Left colon (tissue), 2 donors: ENCODE data around the gene AQR. TPM values are rescaled to one million over a fixed set of nuclear protein-coding genes. Genes with fewer than 3 reads are reported as not detected.

Experiments
- ATAC-seq: fragments of 200-7000 bp; cut with Tn5 transposase; one replicate; pipeline ENCODE4 v1.9.1; 2020; ENCODE audit warnings: mild to moderate bottlenecking, moderate library complexity
- DNase-seq, 2 donors: peaks; one replicate each; pipeline ENCODE4 v3.0.0-alpha.2; 2020
- intact Hi-C, 2 donors: fragments of 100-400 bp; cut with DNase I in 1 of 2; cut with micrococcal nuclease in 1 of 2; formaldehyde crosslinking; loops; one replicate each; pipeline versions ENCODE4 v1.11.2 to v1.14.0; 2022; cut with DNase I, micrococcal nuclease
- long read RNA-seq: library from polyadenylated mRNA; unstranded; transcript quantifications from one replicate; pipeline ENCODE4 v2.0.0, GENCODE V29; 2021
- total RNA-seq, 2 donors: library from RNA; stranded (reverse); fragmentation: NEBNext Ultra II Directional; extraction: Animal tissue kit (Norgen Biotek cat#: 25700); gene quantifications; one replicate each; pipeline ENCODE4 v1.2.1, GENCODE V29; 2021
- donor health status: DM: no; HTN: no; CAD: no.
- donor health status: DM: yes; HTN: yes; CAD: no.

AQR gene
- 10 to 100 TPM; 22.7 to 24.3 TPM for total RNA-seq
- long read RNA-seq, full-length matches to known transcripts, result 7 of 14 reads
- long read RNA-seq, partial matches to known transcripts, result 5 of 14 reads
- long read RNA-seq, other reads (novel, unspliced or antisense), result 2 of 14 reads

- peak; percentile 100 for ATAC-seq
- intact Hi-C loops, result no loop called here
- peak; percentile 94 to 97 for DNase-seq
Observed at GRCh38 chr15:34969340-34970097, at the start of gene AQR. TSS of gene AQR (minus strand) at chr15:34969742. CDS start at chr15:34969613, 129 bp downstream.

- no peak for ATAC-seq
- intact Hi-C loops, result no loop called here
- no peak for DNase-seq
Observed at GRCh38 chr15:35014241-35014640, 44.7 kb upstream of the AQR start.

GRCh38 chr15:35013370-35013769 is 43.8 kb upstream of the AQR start:
- intact Hi-C loops, result no loop called here
- DNase-seq (no peak), ATAC-seq (no peak)

GRCh38 chr15:35007397-35007796 is 37.9 kb upstream of the AQR start:
- ATAC-seq, result no peak
- DNase-seq, result no peak
- intact Hi-C loops, result no loop called here

GRCh38 chr15:35005933-35006332 is 36.4 kb upstream of the AQR start:
- intact Hi-C loops, result no loop called here
- no peak for DNase-seq
- no peak for ATAC-seq

GRCh38 chr15:35003928-35004327 is 34.4 kb upstream of the AQR start:
- no peak for ATAC-seq
- DNase-seq, result no peak
- intact Hi-C loops, result no loop called here

- DNase-seq, result no peak
- ATAC-seq, result no peak
- intact Hi-C loops, result no loop called here
Observed at GRCh38 chr15:35000511-35000910, 31.0 kb upstream of the AQR start.

GRCh38 chr15:34999906-35000305 is 30.4 kb upstream of the AQR start:
- no peak for ATAC-seq
- intact Hi-C loops, result no loop called here
- DNase-seq, result no peak

- DNase-seq (no peak), ATAC-seq (no peak)
- intact Hi-C loops, result no loop called here
Observed at GRCh38 chr15:34994925-34995324, 25.4 kb upstream of the AQR start.

GRCh38 chr15:34993877-34994276 is 24.3 kb upstream of the AQR start:
- ATAC-seq, result no peak
- no peak for DNase-seq
- intact Hi-C loops, result no loop called here

GRCh38 chr15:34993412-34993811 is 23.9 kb upstream of the AQR start:
- intact Hi-C loops, result no loop called here
- no peak for ATAC-seq
- DNase-seq, result no peak

GRCh38 chr15:34988027-34988902 is 18.7 kb upstream of the AQR start, which contains the start of gene ZNF770:
TSS of gene ZNF770 (minus strand) at chr15:34988287. CDS start at chr15:34983434, 4,853 bp downstream.
- ATAC-seq (peak; percentile 96), DNase-seq (peak; percentile 67 to 80)
- intact Hi-C loops, result no loop called here

- ATAC-seq, result peak; percentile 13
- intact Hi-C loops, result no loop called here
- peak in 1 of 2 donors; percentile 18 for DNase-seq
Observed at GRCh38 chr15:34987609-34988026, 18.1 kb upstream of the AQR start.

GRCh38 chr15:34986771-34987480 is 17.4 kb upstream of the AQR start:
- intact Hi-C loops, result no loop called here
- no peak for DNase-seq
- ATAC-seq, result no peak

- ATAC-seq (no peak), DNase-seq (no peak)
- intact Hi-C loops, result no loop called here
Observed at GRCh38 chr15:34986326-34986725, 16.8 kb upstream of the AQR start.

GRCh38 chr15:34984889-34985630 is 15.5 kb upstream of the AQR start:
- DNase-seq (no peak), ATAC-seq (no peak)
- intact Hi-C loops, result no loop called here

GRCh38 chr15:34976743-34977142 is 7.2 kb upstream of the AQR start:
- DNase-seq (no peak), ATAC-seq (no peak)
- intact Hi-C loops, result no loop called here

- intact Hi-C loops, result no loop called here
- ATAC-seq, result no peak
- DNase-seq, result no peak
Observed at GRCh38 chr15:34976073-34976472, 6.5 kb upstream of the AQR start.

- no peak for DNase-seq
- intact Hi-C loops, result no loop called here
- ATAC-seq, result no peak
Observed at GRCh38 chr15:34973512-34973911, 4.0 kb upstream of the AQR start.
